ENCODE measurements around the gene ATXN1.
"Not testable (repeated sequence)": the region's sequence is repeated elsewhere in the genome, so short reads cannot be mapped to it uniquely, and the experiment has no call there.

DNA sequence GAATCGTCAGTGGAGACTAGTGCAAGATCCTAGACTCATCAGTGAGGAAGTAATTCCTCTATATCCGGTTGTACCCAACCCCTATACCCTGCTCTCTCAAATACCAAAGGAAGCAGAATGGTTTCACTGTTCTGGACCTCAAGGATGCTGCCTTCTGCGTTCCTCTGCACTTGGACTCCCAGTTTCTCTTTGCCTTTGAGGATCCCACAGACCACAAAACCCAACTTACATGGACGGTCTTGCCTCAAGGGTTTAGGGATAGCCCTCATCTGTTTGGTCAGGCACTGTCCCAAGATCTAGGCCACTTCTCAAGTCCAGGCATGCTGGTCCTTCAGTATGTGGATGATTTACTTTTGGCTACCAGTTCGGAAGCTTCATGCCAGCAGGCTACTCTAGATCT is 301.8 kb downstream of the ATXN1 start:
- TF ChIP-seq, protein P1, sequence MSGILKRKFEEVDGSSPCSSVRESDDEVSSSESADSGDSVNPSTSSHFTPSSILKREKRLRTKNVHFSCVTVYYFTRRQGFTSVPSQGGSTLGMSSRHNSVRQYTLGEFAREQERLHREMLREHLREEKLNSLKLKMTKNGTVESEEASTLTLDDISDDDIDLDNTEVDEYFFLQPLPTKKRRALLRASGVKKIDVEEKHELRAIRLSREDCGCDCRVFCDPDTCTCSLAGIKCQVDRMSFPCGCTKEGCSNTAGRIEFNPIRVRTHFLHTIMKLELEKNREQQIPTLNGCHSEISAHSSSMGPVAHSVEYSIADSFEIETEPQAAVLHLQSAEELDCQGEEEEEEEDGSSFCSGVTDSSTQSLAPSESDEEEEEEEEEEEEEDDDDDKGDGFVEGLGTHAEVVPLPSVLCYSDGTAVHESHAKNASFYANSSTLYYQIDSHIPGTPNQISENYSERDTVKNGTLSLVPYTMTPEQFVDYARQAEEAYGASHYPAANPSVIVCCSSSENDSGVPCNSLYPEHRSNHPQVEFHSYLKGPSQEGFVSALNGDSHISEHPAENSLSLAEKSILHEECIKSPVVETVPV (CRISPR knock-in tag; IDR thresholded peaks at IDR 0.05): not testable (repeated sequence)
- not testable (repeated sequence) for TF ChIP-seq ARNTL (CRISPR knock-in tag; IDR thresholded peaks at IDR 0.05; ENCODE audit: borderline replicate concordance, low read depth); RARB (CRISPR knock-in tag; IDR thresholded peaks at IDR 0.05); ZC3H10 (CRISPR knock-in tag; IDR thresholded peaks at IDR 0.05); ISL1 (CRISPR knock-in tag; IDR thresholded peaks at IDR 0.05); ZFP3 (CRISPR knock-in tag; IDR thresholded peaks at IDR 0.05); TOX (CRISPR knock-in tag; IDR thresholded peaks at IDR 0.05; ENCODE audit: borderline replicate concordance); ZFP30 (CRISPR knock-in tag; IDR thresholded peaks at IDR 0.05); SNAI2 (CRISPR knock-in tag; IDR thresholded peaks at IDR 0.05)
- TF ChIP-seq, protein P2, sequence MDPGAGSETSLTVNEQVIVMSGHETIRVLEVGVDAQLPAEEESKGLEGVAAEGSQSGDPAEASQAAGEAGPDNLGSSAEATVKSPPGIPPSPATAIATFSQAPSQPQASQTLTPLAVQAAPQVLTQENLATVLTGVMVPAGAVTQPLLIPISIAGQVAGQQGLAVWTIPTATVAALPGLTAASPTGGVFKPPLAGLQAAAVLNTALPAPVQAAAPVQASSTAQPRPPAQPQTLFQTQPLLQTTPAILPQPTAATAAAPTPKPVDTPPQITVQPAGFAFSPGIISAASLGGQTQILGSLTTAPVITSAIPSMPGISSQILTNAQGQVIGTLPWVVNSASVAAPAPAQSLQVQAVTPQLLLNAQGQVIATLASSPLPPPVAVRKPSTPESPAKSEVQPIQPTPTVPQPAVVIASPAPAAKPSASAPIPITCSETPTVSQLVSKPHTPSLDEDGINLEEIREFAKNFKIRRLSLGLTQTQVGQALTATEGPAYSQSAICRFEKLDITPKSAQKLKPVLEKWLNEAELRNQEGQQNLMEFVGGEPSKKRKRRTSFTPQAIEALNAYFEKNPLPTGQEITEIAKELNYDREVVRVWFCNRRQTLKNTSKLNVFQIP (CRISPR knock-in tag; IDR thresholded peaks at IDR 0.05; ENCODE audit: borderline replicate concordance, low read depth): not testable (repeated sequence)
- TF ChIP-seq, protein P3, sequence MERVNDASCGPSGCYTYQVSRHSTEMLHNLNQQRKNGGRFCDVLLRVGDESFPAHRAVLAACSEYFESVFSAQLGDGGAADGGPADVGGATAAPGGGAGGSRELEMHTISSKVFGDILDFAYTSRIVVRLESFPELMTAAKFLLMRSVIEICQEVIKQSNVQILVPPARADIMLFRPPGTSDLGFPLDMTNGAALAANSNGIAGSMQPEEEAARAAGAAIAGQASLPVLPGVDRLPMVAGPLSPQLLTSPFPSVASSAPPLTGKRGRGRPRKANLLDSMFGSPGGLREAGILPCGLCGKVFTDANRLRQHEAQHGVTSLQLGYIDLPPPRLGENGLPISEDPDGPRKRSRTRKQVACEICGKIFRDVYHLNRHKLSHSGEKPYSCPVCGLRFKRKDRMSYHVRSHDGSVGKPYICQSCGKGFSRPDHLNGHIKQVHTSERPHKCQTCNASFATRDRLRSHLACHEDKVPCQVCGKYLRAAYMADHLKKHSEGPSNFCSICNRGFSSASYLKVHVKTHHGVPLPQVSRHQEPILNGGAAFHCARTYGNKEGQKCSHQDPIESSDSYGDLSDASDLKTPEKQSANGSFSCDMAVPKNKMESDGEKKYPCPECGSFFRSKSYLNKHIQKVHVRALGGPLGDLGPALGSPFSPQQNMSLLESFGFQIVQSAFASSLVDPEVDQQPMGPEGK (CRISPR knock-in tag; IDR thresholded peaks at IDR 0.05; ENCODE audit: borderline replicate concordance): not testable (repeated sequence)
